ENCODE measurements around the gene C1QA.

The C1QA gene

GRCh38 chr1:22685591-22686059 lies 49.2 kb downstream of the C1QA start:
- no peak overlapping the region for H3K27ac ChIP-seq (ENCODE audit: low read length)
- H3K4me1 ChIP-seq (ENCODE audit: control insufficient read depth, insufficient read depth, low read length) = no peaks in the 10 kb centered on the region
- DNase-seq (ENCODE audit: low read depth, low spot score) = no peak
- H3K9me3 ChIP-seq (ENCODE audit: control insufficient read depth, insufficient read depth, low read length) = no peaks in the 10 kb centered on the region
- H3K27me3 ChIP-seq (ENCODE audit: control insufficient read depth, insufficient read depth, low read length) = no peaks in the 10 kb centered on the region
- H3K36me3 ChIP-seq (ENCODE audit: control insufficient read depth, insufficient read depth, low read length) = no peaks in the 10 kb centered on the region
- H3K4me3 ChIP-seq (ENCODE audit: low read length) = no peak overlapping the region
- no CpG with 5 or more reads among the region's 10 CpGs for WGBS (ENCODE audit: insufficient coverage, insufficient read length)

- no peak overlapping the region for H3K27ac ChIP-seq (ENCODE audit: low read length)
- no peaks in the 10 kb centered on the region for H3K36me3 ChIP-seq (ENCODE audit: control insufficient read depth, insufficient read depth, low read length)
- no peak overlapping the region for H3K4me3 ChIP-seq (ENCODE audit: low read length)
- H3K27me3 ChIP-seq (ENCODE audit: control insufficient read depth, insufficient read depth, low read length) = no peaks in the 10 kb centered on the region
- no peaks in the 10 kb centered on the region for H3K9me3 ChIP-seq (ENCODE audit: control insufficient read depth, insufficient read depth, low read length)
- no peak for DNase-seq (ENCODE audit: low read depth, low spot score)
- WGBS (ENCODE audit: insufficient coverage, insufficient read length) = no CpG with 5 or more reads among the region's 2 CpGs
- no peaks in the 10 kb centered on the region for H3K4me1 ChIP-seq (ENCODE audit: control insufficient read depth, insufficient read depth, low read length)
These were observed 50.8 kb downstream of the C1QA start for GRCh38 chr1:22687191-22687590.

- no peaks in the 10 kb centered on the region for H3K4me1 ChIP-seq (ENCODE audit: control insufficient read depth, insufficient read depth, low read length)
- H3K36me3 ChIP-seq (ENCODE audit: control insufficient read depth, insufficient read depth, low read length) = no peaks in the 10 kb centered on the region
- H3K9me3 ChIP-seq (ENCODE audit: control insufficient read depth, insufficient read depth, low read length) = no peaks in the 10 kb centered on the region
- no peak overlapping the region for H3K27ac ChIP-seq (ENCODE audit: low read length)
- H3K27me3 ChIP-seq (ENCODE audit: control insufficient read depth, insufficient read depth, low read length) = no peaks in the 10 kb centered on the region
- DNase-seq (ENCODE audit: low read depth, low spot score) = no peak
- no peak overlapping the region for H3K4me3 ChIP-seq (ENCODE audit: low read length)
These were observed 52.0 kb downstream of the C1QA start for GRCh38 chr1:22688466-22688865.

Data from iPS DF 6.9 (cell line).